OCI-M1 (cell line): ENCODE data around the gene CCNQ.

Source experiments
- DNase-seq: peaks from one replicate; lab custom pipeline; 2025; lab: John Stamatoyannopoulos, UW

Gene CCNQ

DNA sequence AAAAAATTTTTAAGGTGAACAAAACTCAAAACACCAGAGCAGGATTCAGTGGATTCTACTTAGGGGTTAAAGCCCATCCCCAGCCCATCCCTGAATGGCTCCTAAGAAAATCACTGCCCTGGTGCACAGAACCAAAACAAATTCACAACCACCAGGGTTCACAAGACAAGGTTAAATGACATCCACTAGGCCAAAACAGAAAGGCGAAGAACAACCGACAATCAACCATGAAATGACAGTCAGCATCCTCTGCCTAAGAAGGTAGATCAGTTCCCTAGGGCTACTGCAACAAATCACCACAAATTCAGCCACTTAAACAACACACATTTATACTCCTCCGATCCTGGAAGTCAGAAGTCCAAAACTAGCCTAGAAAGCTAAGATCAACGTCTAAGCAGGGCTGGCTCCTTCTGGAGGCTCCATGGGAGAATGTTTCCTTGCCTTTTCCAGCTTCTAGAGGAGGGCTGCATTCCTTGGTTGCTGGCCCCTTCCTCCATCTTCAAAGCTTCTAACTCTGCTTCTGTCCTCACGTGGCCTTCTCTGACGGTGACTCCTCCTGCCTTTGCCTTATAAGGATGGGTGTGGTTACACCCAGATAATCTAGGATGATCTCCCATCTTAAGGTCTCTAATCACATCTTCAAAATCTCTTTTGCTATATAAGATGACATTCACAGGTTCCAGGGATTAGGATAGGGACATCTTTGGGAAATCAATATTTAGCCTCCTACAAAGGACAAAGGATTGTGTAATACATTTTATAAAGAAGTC is 1.8 kb downstream of the CCNQ start:
- DNase-seq = no peak

DNA sequence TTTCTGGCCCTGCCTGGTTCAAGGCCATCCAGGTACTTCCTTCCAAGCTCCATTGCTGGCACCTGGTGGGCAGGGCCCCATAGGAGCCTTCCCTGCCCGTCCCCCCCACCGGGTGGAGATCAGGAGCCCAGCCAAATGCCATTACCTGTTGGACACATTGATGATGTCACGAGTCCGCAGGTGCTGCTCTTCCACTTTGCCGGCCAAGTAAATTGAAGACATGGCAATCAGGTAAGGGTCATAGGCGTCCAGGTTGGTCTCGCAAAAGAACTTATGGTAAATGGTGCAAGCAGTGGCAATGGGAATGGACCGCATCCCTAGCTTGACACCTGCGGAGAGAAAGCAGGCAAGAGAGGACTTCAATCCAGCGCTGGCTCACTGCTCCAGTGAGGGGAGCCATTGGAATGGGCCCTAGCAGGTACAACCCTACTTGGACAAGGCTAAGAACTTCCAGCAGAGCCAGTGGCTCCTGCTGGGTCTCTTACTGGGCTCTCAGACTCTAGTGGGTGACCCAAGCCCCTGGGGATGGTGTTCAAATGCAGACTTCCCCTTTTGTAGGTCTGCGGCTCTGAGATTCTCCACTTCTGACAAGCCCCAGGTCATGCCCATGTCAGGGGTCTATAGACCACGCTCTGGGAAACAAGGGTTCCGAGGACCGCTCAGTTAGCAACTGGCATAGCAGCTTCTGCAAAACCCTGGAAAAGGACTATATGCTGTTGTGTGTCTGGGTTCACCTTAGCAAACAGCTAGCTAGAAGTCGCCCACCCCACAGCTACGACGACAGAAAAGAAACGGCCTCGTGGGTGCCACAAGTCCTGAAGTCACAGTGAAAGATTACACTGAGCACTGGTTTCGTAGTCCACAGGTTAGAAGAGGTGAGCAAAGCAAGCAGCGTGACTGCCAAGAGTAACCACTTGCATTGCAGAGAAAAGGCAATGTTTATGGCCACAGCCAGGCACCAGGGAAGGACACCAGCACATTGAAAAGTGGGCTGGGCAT is 2.8 kb downstream of the CCNQ start:
- DNase-seq = no peak

DNA sequence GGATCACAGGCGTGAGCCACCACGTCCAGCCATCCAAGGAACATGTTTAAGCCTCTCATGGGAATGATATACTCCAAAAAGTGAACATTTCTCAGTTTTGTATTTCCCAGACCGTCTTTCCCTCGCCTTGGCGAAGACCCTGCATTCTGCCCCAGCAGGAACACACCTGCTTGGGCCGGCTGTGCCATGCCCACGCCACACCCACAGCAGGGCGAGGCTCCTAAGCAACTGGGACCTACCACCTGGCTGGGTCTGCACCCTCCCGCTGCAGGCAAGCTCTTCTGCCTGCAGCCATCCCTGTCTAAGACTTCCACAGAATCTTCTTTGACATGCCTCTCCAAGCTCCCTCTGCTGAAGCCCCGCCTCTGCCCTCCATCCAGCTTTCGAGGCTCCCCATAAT is 3.6 kb downstream of the CCNQ start:
- no peak for DNase-seq

DNA sequence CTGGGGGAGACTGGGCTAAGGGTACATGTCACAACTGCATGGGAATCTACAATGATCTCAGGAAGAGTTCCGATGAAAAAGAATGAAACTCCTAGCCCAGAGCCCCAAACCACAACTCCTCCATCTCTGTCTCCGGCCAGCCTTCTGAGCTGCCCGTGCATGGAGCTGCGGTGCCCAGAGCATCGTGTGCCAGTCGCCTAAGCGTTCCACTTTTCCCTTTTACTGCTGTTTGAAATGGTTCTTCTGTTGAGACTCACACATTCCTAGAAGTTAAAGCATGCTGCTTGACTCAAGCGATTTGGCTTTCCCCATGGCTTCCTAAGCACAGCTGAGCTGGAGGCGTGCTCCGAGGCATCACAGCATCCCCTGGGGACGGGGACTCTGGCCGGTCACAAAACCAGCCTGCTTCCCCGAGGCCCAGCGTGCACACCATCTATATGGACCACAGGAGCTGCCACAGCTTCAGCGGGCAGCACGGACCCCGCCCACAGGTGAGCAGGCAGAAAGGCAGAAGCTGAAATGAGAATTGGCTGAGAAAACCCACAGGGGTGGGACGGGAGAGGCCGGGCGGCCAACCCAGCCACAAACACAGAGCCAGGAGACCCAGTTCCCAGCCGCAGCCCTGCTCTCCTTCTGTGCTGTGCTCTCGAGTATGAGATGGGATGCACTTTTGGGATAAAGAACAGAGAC is 5.0 kb downstream of the CCNQ start:
- no peak for DNase-seq

DNA sequence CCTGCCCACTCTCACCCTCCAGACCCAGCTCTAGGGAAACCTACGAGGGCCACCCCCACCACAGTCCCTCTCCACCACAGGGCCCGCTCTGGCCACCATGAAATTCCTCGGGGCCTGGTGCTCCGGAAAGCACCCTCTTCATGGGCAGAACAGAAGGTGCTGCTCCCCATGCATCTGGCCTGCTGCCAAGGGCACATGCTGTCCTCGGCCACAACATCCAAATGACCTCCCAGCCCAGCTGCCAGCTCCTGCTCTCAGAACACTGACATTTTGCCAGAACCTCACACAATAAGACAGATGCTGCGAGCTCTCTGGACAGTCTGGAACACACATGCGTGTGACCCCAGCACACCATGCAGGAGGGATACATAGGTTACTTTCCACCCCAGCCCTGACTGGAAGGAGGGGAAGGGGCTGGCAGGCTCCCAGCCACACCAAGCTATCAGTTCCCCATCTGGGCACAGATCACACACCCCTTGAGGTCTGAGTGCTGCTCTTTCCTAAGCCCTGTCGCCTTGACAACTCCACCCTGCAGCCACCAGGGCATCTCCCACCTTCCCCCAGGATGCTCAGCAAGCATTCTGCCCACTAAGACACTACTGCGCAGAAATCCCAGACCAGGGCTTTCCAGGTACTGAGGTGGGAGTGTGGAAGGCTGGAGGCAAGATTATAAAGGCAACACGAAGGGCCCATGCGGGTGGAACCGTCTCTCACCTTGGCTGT is 5.8 kb downstream of the CCNQ start:
- DNase-seq = no peak

DNA sequence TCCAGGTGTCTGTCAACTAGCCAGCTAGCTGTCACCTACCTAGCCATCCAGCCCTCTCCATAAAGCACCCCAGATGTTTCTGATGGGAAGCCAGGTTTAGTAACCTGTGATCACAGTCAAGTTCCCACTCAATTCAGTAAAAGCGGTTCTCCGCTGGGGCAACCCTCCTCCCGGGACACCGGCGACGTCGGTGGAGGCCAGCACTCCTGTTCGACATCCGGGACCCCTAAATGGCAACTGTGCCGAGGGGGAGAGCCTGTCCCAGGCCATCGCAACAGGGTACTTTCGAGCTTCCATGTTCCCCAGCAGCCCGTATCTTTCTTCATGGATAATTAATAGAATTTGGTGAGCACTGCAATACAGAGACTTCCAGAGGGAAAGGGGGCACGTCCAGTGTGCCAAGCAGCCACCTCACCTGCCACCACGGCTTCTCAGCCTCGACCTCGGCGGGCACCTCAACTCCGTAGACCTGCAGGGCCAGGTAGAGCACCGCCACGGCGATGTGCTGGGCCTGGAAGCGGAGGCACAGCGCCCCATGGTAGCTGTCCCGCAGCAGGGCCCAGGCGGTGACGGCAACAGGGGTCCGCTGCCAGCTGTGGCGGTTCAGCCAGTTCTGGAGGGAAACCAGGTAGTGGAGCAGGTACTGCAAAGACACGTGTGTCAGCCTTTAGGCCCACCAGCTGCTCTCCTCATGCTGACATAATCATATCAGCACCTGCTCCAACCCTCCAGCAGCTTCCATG is 6.7 kb downstream of the CCNQ start:
- no peak for DNase-seq

DNA sequence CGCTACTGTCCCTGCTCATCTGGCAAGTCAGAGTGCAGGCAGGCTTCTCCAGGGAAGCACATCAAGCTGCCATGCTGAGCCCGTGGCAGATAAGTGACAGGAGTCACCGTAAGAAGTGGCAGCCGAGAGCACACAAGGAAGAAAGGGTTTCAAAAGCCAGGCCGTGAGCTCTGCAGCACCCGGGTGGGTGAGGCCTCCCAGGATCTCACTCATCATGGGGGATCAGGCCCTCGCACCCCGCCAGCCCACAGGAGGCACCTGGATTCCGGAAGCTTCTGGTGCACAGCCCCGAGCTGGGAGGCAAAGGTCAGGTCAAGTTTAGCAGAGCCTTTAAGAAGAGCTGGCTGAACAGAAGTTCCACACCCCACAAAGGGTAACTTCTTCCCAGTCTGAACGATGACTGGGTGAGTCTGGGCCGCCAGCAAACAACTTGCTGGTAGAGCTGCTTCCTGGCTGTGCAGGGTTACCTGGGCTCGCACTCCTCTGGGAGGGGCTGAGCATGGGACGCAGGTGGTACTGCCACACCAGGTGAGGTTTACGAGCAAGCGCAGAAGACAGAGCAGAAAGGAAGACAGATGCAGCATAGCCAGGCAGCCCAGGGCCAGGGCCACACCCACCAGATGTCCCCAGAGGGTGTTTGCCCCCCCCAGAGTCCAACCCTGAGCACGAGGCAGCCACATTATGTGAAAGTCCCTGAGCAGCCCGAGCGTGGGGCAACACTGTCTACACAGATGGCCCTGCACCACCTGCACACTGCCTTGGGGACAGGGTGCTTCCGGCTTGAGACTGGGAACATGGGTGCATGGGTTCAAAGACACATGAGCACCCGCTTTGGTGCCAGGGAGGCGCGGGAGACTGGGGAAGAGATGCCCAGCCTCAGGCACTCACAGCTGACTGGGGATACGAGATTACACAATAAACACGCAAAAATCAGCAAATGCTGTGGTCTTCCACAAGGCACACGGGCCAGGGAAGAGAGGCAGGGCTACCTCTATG is 7.7 kb downstream of the CCNQ start:
- DNase-seq = no peak

DNA sequence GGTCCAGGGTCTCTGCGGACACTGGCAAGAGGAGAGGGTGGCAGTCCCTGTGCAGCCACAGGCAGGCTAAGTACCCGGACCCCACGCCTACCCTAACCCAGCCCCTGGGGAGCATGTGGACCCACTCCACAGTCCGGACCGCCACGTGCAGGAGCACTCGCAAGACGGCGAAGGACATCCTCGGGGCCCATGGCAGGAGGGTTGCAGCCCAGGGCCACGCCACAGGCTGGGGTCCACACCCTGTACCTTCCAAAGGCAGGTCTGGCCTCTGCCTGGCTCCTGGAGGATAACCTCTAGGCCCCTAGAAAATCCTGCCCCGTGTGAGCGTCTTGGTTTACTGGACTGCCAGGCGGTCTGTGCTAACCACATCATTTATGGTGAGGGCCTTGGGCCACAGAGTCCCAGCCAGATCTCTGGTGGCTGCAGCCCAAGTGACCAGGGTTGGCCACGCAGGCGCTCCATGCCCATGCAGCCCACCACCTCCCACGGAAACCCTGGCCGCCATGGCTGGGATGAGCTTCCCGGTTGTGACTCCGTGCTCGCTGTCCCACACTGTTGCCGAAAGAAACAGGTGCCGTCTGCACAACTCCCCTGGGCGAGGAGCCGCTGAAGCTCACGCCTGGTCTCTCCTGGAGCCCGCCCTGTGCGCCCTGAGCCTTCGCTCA is 10.0 kb downstream of the CCNQ start:
- no peak for DNase-seq

DNA sequence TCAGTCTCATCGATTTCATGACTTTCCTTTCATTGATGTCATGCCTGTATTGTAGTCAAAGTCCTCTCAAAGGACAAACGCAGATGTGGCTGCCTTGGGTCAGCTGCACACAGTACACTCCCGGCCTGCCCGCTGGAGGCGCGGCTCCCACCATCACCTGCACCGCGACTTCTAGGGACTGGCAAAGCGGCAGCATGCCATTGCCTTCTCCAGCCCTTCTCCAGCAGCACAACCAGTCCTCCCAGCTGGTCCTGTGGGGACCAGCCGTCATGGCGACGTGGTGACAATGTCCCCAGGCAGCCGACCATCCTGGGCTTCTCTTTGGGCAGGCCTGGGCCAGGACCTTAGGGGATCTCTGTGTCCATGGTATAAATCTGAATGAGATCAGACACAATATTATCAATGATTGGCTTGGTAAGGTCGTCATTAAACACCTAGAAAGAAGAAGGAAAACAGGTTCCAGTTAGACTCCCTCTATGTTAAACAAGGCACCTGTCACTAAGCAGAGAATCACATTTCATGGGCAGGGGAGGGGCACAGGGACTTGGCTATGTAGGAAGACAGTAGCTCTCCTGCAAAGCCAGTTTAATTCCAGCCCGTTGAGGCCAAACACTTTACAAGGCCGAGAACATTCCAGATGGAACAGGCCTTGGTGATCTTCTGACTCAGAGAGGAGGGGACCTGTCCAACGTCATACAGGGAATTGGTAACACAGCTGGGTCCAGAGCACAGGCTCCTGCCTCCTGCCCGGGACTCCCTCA is 10.7 kb downstream of the CCNQ start:
- no peak for DNase-seq

DNA sequence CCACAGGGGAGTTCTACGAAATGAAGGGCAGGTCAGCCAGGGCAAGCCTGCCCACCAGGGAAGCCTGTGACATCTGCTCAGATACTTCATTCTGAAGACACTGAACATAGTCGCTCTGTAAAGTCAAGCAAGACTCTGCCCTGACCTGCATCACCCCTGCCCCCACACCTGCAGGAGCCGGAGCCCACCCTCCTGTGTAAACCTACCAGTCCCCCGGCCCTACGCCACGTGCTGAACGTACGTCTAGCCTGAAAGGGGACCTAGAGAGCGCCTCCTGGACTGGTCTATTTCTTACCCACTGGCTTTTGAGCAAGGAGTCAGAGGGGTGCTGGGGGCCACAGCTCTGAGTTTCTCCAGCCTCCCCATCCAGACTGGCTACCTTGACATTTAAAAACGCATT is 11.6 kb downstream of the CCNQ start:
- no peak for DNase-seq

DNA sequence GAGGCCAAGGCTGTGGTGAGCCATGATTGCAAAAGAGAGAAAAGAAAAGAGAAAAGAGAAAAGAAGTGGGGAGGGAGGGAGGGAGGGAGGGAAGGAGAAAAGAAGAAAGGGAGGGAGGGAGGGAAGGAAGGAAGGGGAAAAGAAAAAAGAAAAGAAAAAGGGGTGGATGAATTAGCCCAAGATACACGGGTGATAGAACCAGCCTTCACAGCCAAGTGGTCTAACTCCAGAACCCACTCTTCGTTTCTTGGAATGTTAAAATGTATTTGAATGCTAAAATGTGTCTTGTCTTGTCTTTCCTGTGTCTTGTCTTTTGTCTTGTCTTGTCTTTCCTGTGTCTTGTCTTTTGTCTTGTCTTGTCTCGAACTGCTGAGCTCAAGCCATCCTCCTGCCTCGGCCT is 13.1 kb downstream of the CCNQ start:
- no peak for DNase-seq

DNA sequence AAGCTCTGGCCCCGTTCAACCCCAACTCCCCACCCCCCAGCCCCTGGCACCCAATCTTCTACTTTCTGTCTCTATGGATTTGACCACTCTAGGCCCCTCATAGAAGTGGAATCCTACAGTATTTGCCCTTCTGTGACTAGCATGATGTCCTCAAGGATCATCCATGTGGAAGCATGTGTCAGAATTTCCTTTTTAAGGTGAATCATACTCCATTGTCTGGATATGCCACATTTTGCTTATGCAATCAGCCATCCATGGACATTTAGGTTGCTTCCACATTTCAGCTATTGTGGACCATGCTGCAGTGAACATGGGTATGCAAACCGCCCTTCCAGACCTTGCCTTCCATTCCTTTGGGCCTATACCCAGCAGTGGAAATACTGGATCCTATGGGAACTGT is 15.5 kb downstream of the CCNQ start:
- DNase-seq = no peak

DNA sequence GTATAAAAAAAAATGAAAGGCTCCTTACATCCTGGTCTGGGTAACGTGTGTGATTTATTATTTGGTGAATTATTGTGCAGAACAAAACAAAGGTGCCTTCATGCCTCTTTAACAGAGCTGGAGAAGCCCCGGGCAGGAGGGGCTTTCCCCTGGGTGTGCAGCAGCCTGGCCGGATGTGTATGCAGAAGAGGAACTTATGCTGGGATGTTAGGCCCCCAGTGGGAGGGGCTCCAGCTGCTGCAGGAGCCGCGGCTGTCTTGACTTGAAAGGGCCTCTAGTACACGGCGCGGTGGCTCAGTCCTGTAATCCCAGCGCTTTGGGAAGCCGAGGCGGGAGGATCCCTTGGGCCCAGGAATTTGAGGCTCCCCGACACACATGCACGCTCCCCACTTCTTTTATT is 16.0 kb downstream of the CCNQ start:
- DNase-seq = peak; percentile 74

DNA sequence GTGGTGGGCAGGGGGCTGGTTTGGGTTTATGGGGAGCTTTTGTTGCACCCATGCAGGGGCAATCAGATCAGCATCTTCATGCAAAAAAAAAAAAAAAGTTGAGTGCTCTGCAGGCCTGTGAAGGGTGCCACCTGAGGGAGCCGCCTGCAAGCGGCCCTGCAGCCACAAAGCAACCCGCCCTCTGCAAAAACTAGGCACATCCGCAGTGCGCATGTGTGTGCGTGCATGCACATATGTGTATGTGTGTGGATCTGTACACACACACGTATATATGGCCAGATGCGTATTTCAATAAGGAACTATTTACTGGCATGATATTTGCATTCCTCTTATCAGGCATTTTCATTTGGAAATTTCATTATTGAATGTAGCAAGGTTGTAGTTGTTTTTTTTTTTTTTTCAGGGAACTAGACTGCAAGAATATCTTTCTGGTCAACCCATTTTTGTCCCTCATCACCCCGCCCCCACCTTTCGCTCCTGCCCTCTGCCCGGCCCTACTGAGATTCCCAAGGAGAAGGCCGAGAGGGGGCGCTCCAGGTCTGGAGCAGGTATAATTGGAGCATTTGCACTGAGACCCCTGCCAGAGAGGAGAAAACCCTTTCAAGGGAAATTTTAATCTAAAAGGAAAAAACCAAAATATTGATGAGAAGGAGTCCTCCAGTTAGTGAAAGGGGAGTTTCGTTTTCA is 18.1 kb downstream of the CCNQ start:
- peak; percentile 58 for DNase-seq

DNA sequence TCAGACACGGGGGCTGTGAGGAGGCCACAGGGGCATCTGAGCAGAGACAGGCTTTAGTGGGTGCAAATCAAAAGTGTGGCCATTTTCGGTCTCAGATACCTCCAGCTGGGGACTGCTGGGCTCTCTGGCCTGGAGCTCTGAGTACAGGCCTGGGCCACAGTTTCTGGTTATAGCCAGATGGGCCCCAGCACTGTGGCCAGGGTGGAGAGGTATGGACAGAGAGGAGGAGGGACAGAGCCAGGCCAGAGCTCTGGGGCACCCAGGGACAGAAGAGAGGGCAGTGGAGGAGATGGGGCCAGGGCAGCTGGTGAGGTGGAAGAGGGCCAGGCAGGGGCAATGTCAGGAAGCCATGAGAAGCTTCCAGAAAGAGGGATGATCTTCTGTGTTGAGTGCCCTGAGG is 20.1 kb downstream of the CCNQ start:
- DNase-seq = no peak

DNA sequence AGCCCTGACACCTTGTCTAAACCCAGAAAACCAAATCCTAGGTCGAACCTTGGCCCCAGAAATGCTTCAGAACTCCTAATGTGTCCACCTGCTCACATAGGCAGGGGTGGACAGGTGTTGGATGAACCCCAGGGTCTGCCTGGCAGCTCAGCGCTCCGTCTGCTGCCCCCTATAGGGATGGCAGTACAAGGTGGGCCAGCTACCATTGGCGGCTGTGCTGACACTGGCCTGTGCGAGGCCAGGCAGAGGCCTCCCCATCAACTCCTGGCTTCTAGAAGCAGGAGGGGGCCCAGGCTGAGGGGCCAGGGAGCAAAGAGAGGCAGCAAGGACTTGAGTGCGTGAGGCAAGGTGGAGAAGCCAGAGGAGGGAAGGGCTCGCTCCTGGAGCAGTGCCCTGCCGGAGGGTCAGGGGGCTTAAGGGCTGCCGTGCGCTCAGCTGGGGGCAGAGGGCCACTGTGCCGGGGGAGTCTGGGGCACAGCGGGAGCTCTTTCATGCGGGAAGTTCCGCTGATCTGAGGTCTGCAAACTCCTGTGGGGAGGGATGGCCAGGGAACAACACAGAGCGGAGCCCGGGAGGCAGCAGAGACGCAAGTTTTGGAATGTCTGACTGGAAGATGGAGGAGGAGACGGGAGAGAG is 20.6 kb downstream of the CCNQ start:
- no peak for DNase-seq

DNA sequence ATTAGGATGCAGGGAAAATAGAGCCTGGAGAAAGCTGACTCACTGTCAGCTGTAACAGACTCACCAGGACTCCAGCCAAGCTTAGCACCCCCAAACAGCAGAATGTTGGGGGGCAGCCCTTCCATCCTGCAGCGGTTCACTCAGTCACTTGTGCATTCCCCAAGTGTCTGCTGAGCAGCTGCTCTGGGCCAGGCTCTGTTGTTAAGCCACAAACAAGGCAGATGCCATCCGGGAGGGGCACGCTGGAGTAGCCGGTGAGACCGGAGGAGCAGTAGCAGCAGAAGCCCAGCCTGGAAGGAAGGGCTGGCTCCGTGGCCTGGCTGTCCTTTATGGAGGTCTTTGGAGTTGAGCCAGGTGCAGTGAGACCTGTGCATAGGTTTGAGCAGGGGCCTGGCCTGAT is 22.0 kb downstream of the CCNQ start:
- DNase-seq = no peak
